GM23338 (cell line): ENCODE data around the gene NNT. TPM values are rescaled to one million over a fixed set of nuclear protein-coding genes. Genes with fewer than 3 reads are reported as not detected.

ENCODE experiments used
- ATAC-seq: fragments of 200-7000 bp; cut with Tn5 transposase; 3 replicates; pipeline ENCODE4 v1.9.1; 2020
- DNase-seq: peaks from one replicate; pipeline ENCODE4 v3.0.0-alpha.2; 2015; ENCODE audit warnings: low spot score
- H2AFZ ChIP-seq: fragments of 200-600 bp; sonication (generic); 2 replicates; pipeline ENCODE4 v1.8.0; 2016; ENCODE audit warnings: antibody characterized with exemption, mild to moderate bottlenecking, moderate library complexity
- H3F3A ChIP-seq: fragments of 200-600 bp; sonication (generic); replicated peaks from 2 replicates; pipeline ENCODE4 v1.8.0; 2017; ENCODE audit warnings: antibody characterized with exemption, mixed run types, low read depth
- H3K27ac ChIP-seq: fragments of 200-600 bp; sonication (generic); 2 replicates; pipeline ENCODE4 v1.6.1; 2016; ENCODE audit warnings: low read depth
- H3K27me3 ChIP-seq: fragments of 200-600 bp; sonication (generic); 2 replicates; pipeline ENCODE4 v1.8.0; 2016; ENCODE audit warnings: mild to moderate bottlenecking, mixed run types, moderate library complexity; ENCODE audit not compliant: insufficient read depth
- H3K36me3 ChIP-seq: fragments of 200-600 bp; sonication (generic); 2 replicates; pipeline ENCODE4 v1.8.0; 2016; ENCODE audit warnings: mild to moderate bottlenecking; ENCODE audit not compliant: insufficient read depth
- H3K4me1 ChIP-seq: fragments of 200-600 bp; sonication (generic); 2 replicates; pipeline ENCODE4 v1.8.0; 2016; ENCODE audit warnings: mild to moderate bottlenecking, moderate library complexity; ENCODE audit not compliant: insufficient read depth
- H3K4me2 ChIP-seq: fragments of 200-600 bp; sonication (generic); 2 replicates; pipeline ENCODE4 v1.7.1; 2017; ENCODE audit warnings: mixed run types
- H3K4me3 ChIP-seq: fragments of 200-600 bp; sonication (generic); 2 replicates; pipeline ENCODE4 v1.6.1; 2016; ENCODE audit warnings: mixed run types
- H3K79me2 ChIP-seq: fragments of 200-600 bp; sonication (generic); replicated peaks from 2 replicates; pipeline ENCODE4 v1.8.0; 2017; ENCODE audit warnings: mild to moderate bottlenecking; ENCODE audit not compliant: insufficient read depth
- H3K9me2 ChIP-seq: fragments of 200-600 bp; sonication (generic); 2 replicates; pipeline ENCODE4 v1.8.0; 2017; ENCODE audit not compliant: insufficient read depth
- H4K20me1 ChIP-seq: fragments of 200-600 bp; sonication (generic); replicated peaks from 2 replicates; pipeline ENCODE4 v1.8.0; 2017; ENCODE audit warnings: mild to moderate bottlenecking; ENCODE audit not compliant: insufficient read depth
- H3K27ac Mint-ChIP-seq: 2 replicates; pipeline ENCODE4 v1.8.0; 2020; ENCODE audit warnings: inconsistent platforms, mild to moderate bottlenecking, moderate library complexity, mixed read lengths
- H3K27me3 Mint-ChIP-seq: 3 replicates; pipeline ENCODE4 v1.8.0; 2022; ENCODE audit warnings: low read depth, mild to moderate bottlenecking, moderate library complexity, mixed read lengths, inconsistent platforms; ENCODE audit not compliant: insufficient read depth, poor library complexity
- H3K36me3 Mint-ChIP-seq: 3 replicates; pipeline ENCODE4 v1.8.0; 2021; ENCODE audit warnings: low read depth, mild to moderate bottlenecking, inconsistent platforms, moderate library complexity, mixed read lengths
- H3K4me1 Mint-ChIP-seq: 3 replicates; pipeline ENCODE4 v1.8.0; 2020; ENCODE audit warnings: mild to moderate bottlenecking, inconsistent platforms, mixed read lengths
- H3K4me3 Mint-ChIP-seq: 3 replicates; pipeline ENCODE4 v1.8.0; 2021; ENCODE audit warnings: moderate library complexity, mild to moderate bottlenecking, inconsistent platforms, mixed read lengths
- H3K9me3 Mint-ChIP-seq: 3 replicates; pipeline ENCODE4 v1.8.0; 2020; ENCODE audit warnings: moderate library complexity, mild to moderate bottlenecking, inconsistent platforms, mixed read lengths
- POLR2AphosphoS5 ChIP-seq: IDR thresholded peaks from 2 replicates; pipeline ENCODE4 v1.6.1; 2016; ENCODE audit warnings: antibody characterized with exemption, low read depth
- polyA plus RNA-seq: library from polyadenylated mRNA; unstranded; fragments of >200 nt; fragmentation: Nextera tagmentation; extraction: Ambion mirVana; gene quantifications from 2 replicates; pipeline ENCODE4 v1.2.1, GENCODE V29; 2016
- total RNA-seq: library from RNA; depleted of rRNA; stranded (reverse); fragments of >200 nt; shearing (Covaris generic); gene quantifications from 2 replicates; pipeline ENCODE4 v1.2.3, GENCODE V29; 2014
- TF ChIP-seq, protein P1 (sequence below): fragments of 250-450 bp; sonication (Bioruptor Pico); IDR thresholded peaks from 2 replicates; pipeline ENCODE4 v1.5.0; 2020; ENCODE audit warnings: mild to moderate bottlenecking, moderate library complexity
- TF ChIP-seq, protein P2 (sequence below): IDR thresholded peaks from one replicate; pipeline ENCODE4 v1.6.1; 2018; ENCODE audit warnings: antibody characterized with exemption; ENCODE audit not compliant: unreplicated experiment

Gene NNT
- total and polyA plus RNA-seq, 2 experiments from 2014 or later: 10.8 to 15.9 TPM

DNA sequence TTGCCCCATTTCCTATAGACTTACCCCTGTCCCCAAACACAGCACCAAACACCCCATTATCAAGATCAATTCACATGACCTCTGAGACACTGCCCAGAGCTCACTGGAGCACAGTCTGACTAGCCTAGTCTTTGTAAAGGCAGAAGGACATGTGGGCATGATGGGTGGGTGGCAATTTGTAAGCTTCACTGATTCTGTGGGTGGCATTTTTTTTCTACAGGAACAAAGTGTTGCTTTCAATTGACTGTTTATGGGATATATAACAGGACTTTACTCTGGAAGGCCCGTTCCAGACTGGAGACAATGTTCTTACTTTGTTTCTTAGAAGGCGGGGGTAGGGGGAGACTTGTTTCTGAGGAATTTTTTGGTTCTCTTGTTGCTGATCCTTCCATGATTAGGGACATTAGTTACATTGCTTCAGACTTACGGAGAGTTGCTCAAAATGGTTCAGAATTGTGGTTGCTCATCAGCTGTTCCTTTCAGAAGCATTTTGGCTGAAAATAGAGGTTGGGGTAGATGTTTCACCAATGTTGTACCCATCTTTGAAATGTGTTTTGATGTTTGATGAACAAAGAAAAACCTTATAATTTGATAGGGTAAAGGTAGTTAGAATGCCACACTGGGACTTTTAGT is 20.2 kb downstream of the NNT start (continued):
- TF ChIP-seq, protein P1, sequence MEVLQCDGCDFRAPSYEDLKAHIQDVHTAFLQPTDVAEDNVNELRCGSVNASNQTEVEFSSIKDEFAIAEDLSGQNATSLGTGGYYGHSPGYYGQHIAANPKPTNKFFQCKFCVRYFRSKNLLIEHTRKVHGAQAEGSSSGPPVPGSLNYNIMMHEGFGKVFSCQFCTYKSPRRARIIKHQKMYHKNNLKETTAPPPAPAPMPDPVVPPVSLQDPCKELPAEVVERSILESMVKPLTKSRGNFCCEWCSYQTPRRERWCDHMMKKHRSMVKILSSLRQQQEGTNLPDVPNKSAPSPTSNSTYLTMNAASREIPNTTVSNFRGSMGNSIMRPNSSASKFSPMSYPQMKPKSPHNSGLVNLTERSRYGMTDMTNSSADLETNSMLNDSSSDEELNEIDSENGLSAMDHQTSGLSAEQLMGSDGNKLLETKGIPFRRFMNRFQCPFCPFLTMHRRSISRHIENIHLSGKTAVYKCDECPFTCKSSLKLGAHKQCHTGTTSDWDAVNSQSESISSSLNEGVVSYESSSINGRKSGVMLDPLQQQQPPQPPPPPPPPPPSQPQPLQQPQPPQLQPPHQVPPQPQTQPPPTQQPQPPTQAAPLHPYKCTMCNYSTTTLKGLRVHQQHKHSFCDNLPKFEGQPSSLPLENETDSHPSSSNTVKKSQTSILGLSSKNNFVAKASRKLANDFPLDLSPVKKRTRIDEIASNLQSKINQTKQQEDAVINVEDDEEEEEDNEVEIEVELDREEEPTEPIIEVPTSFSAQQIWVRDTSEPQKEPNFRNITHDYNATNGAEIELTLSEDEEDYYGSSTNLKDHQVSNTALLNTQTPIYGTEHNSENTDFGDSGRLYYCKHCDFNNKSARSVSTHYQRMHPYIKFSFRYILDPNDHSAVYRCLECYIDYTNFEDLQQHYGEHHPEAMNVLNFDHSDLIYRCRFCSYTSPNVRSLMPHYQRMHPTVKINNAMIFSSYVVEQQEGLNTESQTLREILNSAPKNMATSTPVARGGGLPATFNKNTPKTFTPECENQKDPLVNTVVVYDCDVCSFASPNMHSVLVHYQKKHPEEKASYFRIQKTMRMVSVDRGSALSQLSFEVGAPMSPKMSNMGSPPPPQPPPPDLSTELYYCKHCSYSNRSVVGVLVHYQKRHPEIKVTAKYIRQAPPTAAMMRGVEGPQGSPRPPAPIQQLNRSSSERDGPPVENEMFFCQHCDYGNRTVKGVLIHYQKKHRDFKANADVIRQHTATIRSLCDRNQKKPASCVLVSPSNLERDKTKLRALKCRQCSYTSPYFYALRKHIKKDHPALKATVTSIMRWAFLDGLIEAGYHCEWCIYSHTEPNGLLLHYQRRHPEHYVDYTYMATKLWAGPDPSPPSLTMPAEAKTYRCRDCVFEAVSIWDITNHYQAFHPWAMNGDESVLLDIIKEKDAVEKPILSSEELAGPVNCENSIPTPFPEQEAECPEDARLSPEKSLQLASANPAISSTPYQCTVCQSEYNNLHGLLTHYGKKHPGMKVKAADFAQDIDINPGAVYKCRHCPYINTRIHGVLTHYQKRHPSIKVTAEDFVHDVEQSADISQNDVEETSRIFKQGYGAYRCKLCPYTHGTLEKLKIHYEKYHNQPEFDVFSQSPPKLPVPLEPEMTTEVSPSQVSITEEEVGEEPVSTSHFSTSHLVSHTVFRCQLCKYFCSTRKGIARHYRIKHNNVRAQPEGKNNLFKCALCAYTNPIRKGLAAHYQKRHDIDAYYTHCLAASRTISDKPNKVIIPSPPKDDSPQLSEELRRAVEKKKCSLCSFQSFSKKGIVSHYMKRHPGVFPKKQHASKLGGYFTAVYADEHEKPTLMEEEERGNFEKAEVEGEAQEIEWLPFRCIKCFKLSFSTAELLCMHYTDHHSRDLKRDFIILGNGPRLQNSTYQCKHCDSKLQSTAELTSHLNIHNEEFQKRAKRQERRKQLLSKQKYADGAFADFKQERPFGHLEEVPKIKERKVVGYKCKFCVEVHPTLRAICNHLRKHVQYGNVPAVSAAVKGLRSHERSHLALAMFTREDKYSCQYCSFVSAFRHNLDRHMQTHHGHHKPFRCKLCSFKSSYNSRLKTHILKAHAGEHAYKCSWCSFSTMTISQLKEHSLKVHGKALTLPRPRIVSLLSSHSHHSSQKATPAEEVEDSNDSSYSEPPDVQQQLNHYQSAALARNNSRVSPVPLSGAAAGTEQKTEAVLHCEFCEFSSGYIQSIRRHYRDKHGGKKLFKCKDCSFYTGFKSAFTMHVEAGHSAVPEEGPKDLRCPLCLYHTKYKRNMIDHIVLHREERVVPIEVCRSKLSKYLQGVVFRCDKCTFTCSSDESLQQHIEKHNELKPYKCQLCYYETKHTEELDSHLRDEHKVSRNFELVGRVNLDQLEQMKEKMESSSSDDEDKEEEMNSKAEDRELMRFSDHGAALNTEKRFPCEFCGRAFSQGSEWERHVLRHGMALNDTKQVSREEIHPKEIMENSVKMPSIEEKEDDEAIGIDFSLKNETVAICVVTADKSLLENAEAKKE (CRISPR knock-in tag): no peak
- TF ChIP-seq, protein P2, sequence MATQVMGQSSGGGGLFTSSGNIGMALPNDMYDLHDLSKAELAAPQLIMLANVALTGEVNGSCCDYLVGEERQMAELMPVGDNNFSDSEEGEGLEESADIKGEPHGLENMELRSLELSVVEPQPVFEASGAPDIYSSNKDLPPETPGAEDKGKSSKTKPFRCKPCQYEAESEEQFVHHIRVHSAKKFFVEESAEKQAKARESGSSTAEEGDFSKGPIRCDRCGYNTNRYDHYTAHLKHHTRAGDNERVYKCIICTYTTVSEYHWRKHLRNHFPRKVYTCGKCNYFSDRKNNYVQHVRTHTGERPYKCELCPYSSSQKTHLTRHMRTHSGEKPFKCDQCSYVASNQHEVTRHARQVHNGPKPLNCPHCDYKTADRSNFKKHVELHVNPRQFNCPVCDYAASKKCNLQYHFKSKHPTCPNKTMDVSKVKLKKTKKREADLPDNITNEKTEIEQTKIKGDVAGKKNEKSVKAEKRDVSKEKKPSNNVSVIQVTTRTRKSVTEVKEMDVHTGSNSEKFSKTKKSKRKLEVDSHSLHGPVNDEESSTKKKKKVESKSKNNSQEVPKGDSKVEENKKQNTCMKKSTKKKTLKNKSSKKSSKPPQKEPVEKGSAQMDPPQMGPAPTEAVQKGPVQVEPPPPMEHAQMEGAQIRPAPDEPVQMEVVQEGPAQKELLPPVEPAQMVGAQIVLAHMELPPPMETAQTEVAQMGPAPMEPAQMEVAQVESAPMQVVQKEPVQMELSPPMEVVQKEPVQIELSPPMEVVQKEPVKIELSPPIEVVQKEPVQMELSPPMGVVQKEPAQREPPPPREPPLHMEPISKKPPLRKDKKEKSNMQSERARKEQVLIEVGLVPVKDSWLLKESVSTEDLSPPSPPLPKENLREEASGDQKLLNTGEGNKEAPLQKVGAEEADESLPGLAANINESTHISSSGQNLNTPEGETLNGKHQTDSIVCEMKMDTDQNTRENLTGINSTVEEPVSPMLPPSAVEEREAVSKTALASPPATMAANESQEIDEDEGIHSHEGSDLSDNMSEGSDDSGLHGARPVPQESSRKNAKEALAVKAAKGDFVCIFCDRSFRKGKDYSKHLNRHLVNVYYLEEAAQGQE: no peak
- no peak for TF ChIP-seq POLR2AphosphoS5

DNA sequence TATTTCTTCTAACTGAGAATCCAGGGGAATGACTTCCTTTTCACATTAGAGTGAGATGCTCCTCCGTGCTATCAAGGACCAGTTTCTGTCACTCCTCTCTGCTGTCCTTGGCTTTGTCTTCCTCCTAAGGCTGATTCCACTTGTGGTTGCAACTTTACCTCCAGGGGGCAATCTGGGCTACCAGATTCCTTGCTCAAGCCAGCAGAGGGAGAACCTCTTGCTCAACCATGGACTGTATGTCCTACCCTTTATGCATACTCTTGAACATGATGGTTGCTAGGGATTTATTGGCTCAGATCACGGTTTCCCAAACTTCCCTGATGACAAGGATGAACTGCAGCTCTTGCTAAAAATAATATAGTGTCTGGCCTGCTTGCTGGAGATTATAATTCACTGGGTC is 24.0 kb downstream of the NNT start:
- no peaks in the 10 kb centered on the region for H3K79me2 ChIP-seq
- TF ChIP-seq, protein P2: no peak

More for the DNA sequence above, 24.0 kb downstream of the NNT start:
- peaks cover 6% of the 10 kb centered on the region; the same call in 2 of the 3 replicates for H3K36me3 Mint-ChIP-seq
- peaks cover 4% of the 10 kb centered on the region for H3K27me3 Mint-ChIP-seq
- H3K4me1 ChIP-seq: no peaks in the 10 kb centered on the region
- H3K4me2 ChIP-seq: no peak overlapping the region
- H3K36me3 ChIP-seq: no peaks in the 10 kb centered on the region
- no peak overlapping the region for H3K4me3 Mint-ChIP-seq
- H3K27ac ChIP-seq: no peak overlapping the region
- H3K9me2 ChIP-seq: no peaks in the 10 kb centered on the region
- peak; percentile 88 for DNase-seq
- H3K27me3 ChIP-seq: no peaks in the 10 kb centered on the region
- peaks cover 10% of the 10 kb centered on the region for H3K4me1 Mint-ChIP-seq
- no peak overlapping the region for H3K4me3 ChIP-seq
- no peaks in the 10 kb centered on the region for H3F3A ChIP-seq
- ATAC-seq: peak; percentile 93
- no peak overlapping the region for H3K27ac Mint-ChIP-seq
- H3K9me3 Mint-ChIP-seq: no peaks in the 10 kb centered on the region
- no peaks in the 10 kb centered on the region for H4K20me1 ChIP-seq
- no peak overlapping the region for H2AFZ ChIP-seq
